ENCODE results near the gene RNF167.

- TF ChIP-seq CTCF (conservative IDR thresholded peaks at IDR 0.05) (no peak), EZH2 (IDR thresholded peaks at IDR 0.05; ENCODE audit: low read depth) (no peak)
Observed at GRCh38 chr17:4913994-4914393, 26.1 kb upstream of the RNF167 start.
